Measurements from ENCODE around the gene MB.

The MB gene

GRCh38 chr22:35618427-35619223, 1.5 kb upstream of the MB start:
- DNase-seq (ENCODE audit: low read depth in 3 of 3): no peak

DNA sequence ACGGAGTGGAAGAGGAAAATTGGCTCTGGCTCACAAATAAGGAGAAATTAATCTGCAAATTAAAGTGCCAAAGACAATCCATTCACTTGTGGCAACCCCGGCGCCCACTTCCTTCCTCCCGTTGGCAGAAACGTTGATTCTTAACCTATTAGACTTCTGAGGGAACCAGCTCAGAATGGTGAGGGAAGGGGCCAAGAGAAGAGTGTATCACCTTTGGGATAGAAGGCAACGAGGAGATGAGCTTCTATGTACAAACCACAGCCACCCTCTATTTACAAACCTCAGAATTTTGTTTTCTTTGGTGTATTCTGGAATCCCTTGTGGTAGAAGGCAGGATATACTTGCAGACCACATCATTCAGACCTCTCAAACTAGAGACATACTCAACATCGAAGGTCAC, 1.1 kb downstream of the MB start:
- no peak for DNase-seq (ENCODE audit: low read depth in 3 of 3)

DNA sequence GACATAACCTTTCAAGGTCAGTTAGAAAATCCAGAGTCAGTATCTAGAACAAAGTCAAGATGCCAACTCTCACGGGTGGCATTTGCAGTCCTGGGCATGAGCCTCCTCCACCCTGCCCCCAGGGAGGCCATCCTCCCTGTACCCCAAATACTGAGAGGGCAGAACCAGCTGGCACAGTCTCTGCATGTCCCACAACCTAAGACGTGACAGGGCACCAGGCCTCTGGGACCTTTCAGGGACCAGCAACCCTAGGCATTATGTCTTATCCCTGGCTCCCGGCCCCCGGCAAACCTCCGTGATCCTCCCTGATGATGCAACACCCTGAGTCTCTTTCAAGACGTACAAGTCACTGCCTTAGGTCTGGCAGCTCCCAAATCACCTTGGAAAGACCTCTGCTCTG, 2.0 kb downstream of the MB start:
- no peak for DNase-seq (ENCODE audit: low read depth in 3 of 3)

- DNase-seq (ENCODE audit: low read depth in 3 of 3): no peak
These were observed 2.7 kb downstream of the MB start for GRCh38 chr22:35614404-35614803.

GRCh38 chr22:35612903-35613302, 4.2 kb downstream of the MB start:
- no peak for DNase-seq (ENCODE audit: low read depth in 3 of 3)

DNA sequence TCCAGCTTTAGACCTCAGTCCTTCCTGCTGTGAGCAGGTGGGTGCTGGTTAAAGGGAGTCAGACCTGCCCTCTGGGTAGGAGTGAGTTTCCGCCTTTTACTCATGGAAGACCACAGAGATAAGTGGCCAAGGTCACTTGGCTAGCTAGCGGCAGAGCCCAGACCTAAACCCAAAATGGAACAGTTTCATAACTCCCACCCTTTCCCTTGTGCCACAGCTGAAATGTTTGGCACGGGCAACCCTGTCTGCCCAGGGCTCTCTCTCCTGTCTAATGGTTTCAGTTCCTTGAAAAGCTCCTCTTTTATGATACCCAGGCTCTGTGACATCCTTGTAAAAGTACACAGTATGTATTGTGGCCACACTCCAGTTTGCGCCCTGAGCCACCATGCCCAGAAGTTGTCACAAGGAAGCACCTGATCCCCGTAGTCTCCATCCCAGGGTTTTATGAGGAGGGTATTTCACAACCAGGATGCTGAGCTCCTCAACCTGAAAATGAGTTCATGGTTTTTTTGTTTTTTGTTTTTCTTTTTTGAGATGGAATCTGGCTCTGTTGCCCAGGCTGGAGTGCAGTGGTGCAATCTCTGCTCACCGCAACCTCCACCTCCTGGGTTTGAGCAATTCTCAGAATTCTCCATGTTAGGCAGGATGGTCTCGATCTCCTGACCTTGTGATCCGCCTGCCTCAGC, 5.1 kb downstream of the MB start:
- no peak for DNase-seq (ENCODE audit: low read depth in 3 of 3)

- DNase-seq (ENCODE audit: low read depth in 3 of 3): no peak
These were observed 5.8 kb downstream of the MB start for GRCh38 chr22:35611200-35611890.

GRCh38 chr22:35610741-35611140, 6.4 kb downstream of the MB start:
- DNase-seq (ENCODE audit: low read depth in 3 of 3): no peak

GRCh38 chr22:35609761-35610160, 7.4 kb downstream of the MB start:
- DNase-seq (ENCODE audit: low read depth in 3 of 3): no peak

DNA sequence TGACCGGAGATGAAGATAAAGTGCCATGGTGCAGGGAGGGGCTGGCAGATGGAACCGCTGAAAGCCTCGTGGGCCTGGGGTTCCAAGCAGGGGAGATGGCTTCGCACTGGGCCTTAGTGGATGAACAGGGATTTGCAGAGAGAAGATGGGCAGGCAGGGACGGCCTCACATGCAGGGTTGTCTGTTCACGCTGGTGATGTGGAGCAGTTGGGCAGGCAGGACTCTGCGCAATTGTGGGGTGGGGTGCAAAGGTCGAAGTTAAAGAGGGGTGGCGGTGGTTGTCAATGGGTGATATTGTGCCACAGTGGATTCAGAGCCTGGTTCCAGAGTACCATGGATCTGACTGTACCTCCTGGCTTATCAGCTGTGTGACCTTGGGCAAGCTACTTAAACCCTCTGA, 7.9 kb downstream of the MB start:
- no peak for DNase-seq (ENCODE audit: low read depth in 3 of 3)

GRCh38 chr22:35608088-35608487, 9.0 kb downstream of the MB start:
- DNase-seq (ENCODE audit: low read depth in 3 of 3): no peak

DNA sequence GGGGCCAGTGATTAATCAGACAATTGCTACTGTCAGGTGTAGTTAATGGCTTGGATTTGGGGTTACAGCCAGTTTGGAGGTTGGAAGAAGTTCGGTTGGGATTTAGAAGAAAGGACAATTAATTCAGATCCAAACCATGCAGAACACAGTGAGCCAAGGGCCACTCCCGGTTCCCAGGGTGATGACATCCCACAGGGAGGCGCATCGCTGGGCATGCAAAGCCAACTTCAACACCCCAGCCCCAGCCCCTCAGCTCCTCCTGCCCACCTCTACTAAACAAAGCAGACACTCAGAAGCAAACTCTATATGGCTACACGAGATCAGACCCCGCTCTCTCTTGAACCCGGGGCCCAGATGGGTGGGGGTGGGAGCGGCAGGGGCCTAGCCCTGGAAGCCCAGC, 10.2 kb downstream of the MB start:
- no peak for DNase-seq (ENCODE audit: low read depth in 3 of 3)

DNA sequence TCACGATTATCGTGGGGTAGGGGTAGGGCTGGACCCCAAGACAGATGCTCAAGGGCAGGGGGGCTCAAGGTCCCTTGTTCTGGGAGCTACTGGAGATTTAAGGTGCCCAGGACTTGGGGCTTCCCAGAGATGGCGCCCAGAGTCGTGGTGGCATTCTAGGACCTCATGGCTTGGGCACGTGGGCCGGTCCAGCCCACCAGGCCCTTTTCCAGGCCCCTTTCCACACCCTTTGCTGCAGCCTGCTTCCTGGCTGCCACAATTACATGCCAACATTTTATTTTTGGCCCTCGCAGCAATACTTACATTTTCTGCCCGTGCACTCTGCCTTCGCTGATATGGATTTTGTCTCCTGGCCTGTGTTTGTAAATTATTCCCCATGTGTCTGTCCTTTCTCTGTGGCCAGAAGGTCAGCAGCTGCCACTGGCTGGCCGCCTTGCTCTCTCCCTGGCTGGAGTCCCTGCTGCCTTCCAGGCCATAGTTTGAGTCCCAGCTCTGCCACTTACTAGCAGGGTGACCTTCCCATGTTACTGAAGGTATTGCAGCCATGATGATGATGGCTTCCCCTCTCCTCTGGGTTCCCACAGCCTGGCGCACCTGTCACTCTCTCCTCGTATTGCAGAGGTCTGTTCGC, 11.2 kb downstream of the MB start:
- DNase-seq (ENCODE audit: low read depth in 3 of 3): no peak

DNA sequence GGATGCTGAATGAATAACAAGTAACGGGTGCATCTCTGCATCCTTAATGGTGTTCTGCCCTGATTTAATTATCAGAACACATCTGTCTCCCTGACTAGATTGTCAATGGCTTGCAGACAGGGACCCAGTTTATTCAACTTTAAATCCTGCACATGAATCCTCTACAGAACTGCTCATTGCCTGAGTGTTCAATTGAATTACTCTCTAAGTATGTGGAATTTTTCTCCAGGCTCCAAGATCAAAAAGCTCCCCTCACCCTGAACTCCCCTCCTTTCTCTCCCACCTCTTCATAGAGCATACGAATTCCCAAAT, 11.8 kb downstream of the MB start:
- no peak for DNase-seq (ENCODE audit: low read depth in 3 of 3)

DNA sequence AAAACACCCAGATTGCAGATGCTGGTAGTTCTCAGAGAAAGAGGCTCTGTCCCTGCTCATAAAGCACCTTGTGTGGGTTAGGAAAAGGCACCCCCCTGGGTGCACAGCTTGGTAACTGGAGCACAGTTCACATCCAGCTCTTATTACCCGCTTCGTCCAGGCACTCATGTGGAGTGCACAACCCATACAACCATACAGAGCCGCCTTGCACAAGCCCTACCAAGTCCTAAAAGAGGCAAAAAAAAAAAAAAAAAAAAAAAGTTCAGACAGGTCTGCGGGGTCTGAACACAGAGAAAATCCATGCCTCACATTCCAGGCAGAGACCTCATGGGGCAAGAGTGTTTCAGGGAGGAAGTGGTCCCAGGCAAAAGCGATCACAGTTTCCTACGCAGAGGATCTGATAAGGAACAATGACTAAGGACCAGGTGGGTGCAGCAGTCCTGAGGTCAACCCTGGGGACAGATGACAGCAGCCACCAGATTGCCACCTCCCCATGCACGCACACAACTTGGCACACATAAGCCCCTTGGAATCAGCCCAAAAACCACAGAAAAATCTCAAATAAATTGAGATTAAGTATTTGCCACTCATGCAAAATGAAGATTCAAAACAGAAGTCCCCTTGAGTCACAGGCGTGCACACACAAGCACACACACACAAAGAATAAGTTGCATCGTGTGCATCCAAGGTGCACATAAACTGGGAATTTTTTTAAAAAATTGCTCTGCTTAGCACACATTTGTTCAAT, 12.3 kb downstream of the MB start:
- DNase-seq (ENCODE audit: low read depth in 3 of 3): peak in 1 of 3 experiments; percentile 10

DNA sequence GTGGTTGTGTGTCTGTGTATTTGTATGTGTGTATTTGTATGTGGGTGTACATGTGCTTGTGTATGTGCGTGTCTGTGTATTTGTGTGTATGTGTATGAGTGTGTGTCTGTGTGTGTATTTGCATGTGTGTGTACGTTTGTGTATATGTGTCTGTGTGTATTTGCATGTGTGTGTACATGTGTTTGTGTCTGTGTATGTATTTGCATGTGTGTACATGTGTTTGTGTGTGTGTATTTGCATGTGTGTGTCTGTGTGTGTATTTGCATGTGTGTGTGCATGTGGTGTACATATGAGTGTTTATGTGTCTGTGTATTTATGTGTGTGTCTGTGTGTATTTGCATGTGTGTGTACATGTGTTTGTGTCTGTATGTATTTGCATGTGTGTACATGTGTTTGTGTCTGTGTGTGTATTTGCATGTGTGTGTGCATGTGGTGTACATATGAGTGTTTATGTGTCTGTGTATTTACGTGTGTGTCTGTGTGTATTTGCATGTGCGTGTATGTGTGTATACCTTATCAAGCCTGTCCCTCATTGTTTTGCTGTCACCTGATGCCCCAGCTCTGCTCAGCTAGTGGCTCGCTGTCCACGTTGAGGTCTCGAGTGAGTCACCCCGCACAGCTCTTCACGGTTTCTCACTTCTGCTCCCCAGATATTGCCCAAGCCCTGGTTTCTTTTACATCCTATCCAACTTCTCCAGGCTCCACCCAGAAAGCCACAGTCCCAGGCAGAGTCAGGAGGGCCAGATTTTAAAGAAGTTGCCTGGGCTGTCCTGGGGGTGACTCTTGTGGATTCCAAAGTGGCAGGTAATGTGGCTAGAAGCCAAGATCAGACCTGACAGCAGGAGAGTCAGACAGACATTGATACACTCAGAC, 15.2 kb downstream of the MB start:
- DNase-seq (ENCODE audit: low read depth in 3 of 3): no peak

GRCh38 chr22:35601013-35601580, 16.0 kb downstream of the MB start:
- no peak for DNase-seq (ENCODE audit: low read depth in 3 of 3)

- DNase-seq (ENCODE audit: low read depth in 3 of 3): no peak
These were observed 16.7 kb downstream of the MB start for GRCh38 chr22:35600476-35600875.

- DNase-seq (ENCODE audit: low read depth in 3 of 3): no peak
These were observed 17.8 kb downstream of the MB start for GRCh38 chr22:35599364-35599763.

DNA sequence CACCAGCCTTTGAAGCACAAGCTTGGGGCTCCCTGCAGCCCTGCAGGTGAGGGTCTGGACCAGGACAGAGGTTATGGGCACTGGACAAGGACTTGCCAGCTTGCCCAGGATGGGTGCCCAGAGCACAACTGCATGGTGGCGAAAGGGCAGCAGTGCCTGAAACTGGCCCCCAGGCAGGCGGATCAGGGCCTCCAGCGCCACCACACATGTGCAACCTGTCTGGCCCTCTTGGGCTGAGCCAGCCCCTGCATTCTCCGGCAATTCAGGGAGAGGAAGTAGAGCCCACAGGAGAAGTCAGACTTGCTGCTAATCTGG, 18.8 kb downstream of the MB start:
- DNase-seq (ENCODE audit: low read depth in 3 of 3): no peak

Measured in stimulated activated CD4-positive, alpha-beta T cell treated with anti-CD3 and anti-CD28 coated beads, TNF-alpha, amount 100 ng/mL, for 24 hours (primary cell).